H9 (cell line): ENCODE data around the gene LTB4R. TPM values are rescaled to one million over a fixed set of nuclear protein-coding genes. Genes with fewer than 3 reads are reported as not detected.

Experiments
- DNase-seq: peaks from one replicate; pipeline ENCODE4 v3.0.0-alpha.2; 2017
- H2AFZ ChIP-seq: one replicate; pipeline ENCODE4 v1.6.1; 2013; ENCODE audit warnings: mild to moderate bottlenecking, low read length, control low read depth, moderate library complexity
- H2AK5ac ChIP-seq: 2 replicates; pipeline ENCODE4 v1.6.1; 2013; ENCODE audit warnings: low read length, control low read depth, mixed read lengths; ENCODE audit not compliant: insufficient read length
- H2BK120ac ChIP-seq: one replicate; pipeline ENCODE4 v1.6.1; 2013; ENCODE audit warnings: low read depth, mild to moderate bottlenecking, low read length, control low read depth, inconsistent platforms; ENCODE audit not compliant: poor library complexity, severe bottlenecking
- H2BK12ac ChIP-seq: 2 replicates; pipeline ENCODE4 v1.6.1; 2013; ENCODE audit warnings: low read length, control low read depth, mixed read lengths, low read depth; ENCODE audit not compliant: insufficient read length
- H2BK15ac ChIP-seq: 2 replicates; pipeline ENCODE4 v1.6.1; 2013; ENCODE audit warnings: low read depth, low read length, control low read depth
- H2BK20ac ChIP-seq: one replicate; pipeline ENCODE4 v1.6.1; 2013; ENCODE audit warnings: low read depth, mild to moderate bottlenecking, low read length, control low read depth, inconsistent platforms; ENCODE audit not compliant: poor library complexity, severe bottlenecking
- H2BK5ac ChIP-seq: 2 replicates; pipeline ENCODE4 v1.6.1; 2013; ENCODE audit warnings: low read length, control low read depth, mixed read lengths; ENCODE audit not compliant: insufficient read length
- H3K14ac ChIP-seq: 2 replicates; pipeline ENCODE4 v1.6.1; 2013; ENCODE audit warnings: low read length, control low read depth; ENCODE audit not compliant: insufficient read depth
- H3K18ac ChIP-seq: 2 replicates; pipeline ENCODE4 v1.6.1; 2013; ENCODE audit warnings: low read depth, mild to moderate bottlenecking, mixed read lengths, low read length, control low read depth; ENCODE audit not compliant: insufficient read length
- H3K23ac ChIP-seq: 2 replicates; pipeline ENCODE4 v1.6.1; 2013; ENCODE audit warnings: low read length, control low read depth, mixed read lengths, low read depth; ENCODE audit not compliant: insufficient read length
- H3K23me2 ChIP-seq: 2 replicates; pipeline ENCODE4 v1.6.1; 2013; ENCODE audit warnings: low read depth, mild to moderate bottlenecking, mixed read lengths, low read length, control low read depth; ENCODE audit not compliant: insufficient read length, poor library complexity, severe bottlenecking
- H3K27ac ChIP-seq: 2 replicates; pipeline ENCODE4 v1.5.1; 2013; ENCODE audit warnings: low read length, control low read depth, mixed read lengths, low read depth; ENCODE audit not compliant: insufficient read length
- H3K27me3 ChIP-seq: 2 replicates; pipeline ENCODE4 v1.6.1; 2013; ENCODE audit warnings: low read length, control low read depth, inconsistent platforms; ENCODE audit not compliant: insufficient read depth
- H3K4ac ChIP-seq: 2 replicates; pipeline ENCODE4 v1.6.1; 2013; ENCODE audit warnings: low read depth, mild to moderate bottlenecking, control low read depth, inconsistent platforms, low read length, moderate library complexity
- H3K4me1 ChIP-seq: 2 replicates; pipeline ENCODE4 v1.6.1; 2013; ENCODE audit warnings: low read length, control low read depth, inconsistent platforms; ENCODE audit not compliant: insufficient read depth
- H3K4me2 ChIP-seq: 2 replicates; pipeline ENCODE4 v1.6.1; 2013; ENCODE audit warnings: low read length, control low read depth, mixed read lengths; ENCODE audit not compliant: insufficient read length, insufficient read depth
- H3K56ac ChIP-seq: 2 replicates; pipeline ENCODE4 v1.6.1; 2013; ENCODE audit warnings: low read depth, mild to moderate bottlenecking, mixed read lengths, low read length, control low read depth; ENCODE audit not compliant: insufficient read length
- H3K79me1 ChIP-seq: 2 replicates; pipeline ENCODE4 v1.6.1; 2013; ENCODE audit warnings: low read depth, mild to moderate bottlenecking, moderate library complexity, low read length, control low read depth, inconsistent platforms; ENCODE audit not compliant: insufficient read depth, poor library complexity, severe bottlenecking
- H3K79me2 ChIP-seq: 2 replicates; pipeline ENCODE4 v1.6.1; 2013; ENCODE audit warnings: low read length, control low read depth, inconsistent platforms; ENCODE audit not compliant: insufficient read depth
- H3K9ac ChIP-seq: 2 replicates; pipeline ENCODE4 v1.6.1; 2013; ENCODE audit warnings: low read length, control low read depth, mixed read lengths; ENCODE audit not compliant: insufficient read length; ENCODE audit errors: extremely low read depth
- H3K9me3 ChIP-seq: one replicate; pipeline ENCODE4 v1.6.1; 2013; ENCODE audit warnings: low read depth, low read length, inconsistent platforms; ENCODE audit not compliant: control insufficient read depth
- H3T11ph ChIP-seq: one replicate; pipeline ENCODE4 v1.6.1; 2013; ENCODE audit warnings: mild to moderate bottlenecking, low read length, control low read depth, inconsistent platforms
- H4K20me1 ChIP-seq: one replicate; pipeline ENCODE4 v1.6.1; 2013; ENCODE audit not compliant: control insufficient read depth, insufficient read length, insufficient read depth
- H4K5ac ChIP-seq: 2 replicates; pipeline ENCODE4 v1.6.1; 2013; ENCODE audit warnings: low read depth, mild to moderate bottlenecking, mixed read lengths, low read length, control low read depth; ENCODE audit not compliant: insufficient read length
- H4K8ac ChIP-seq: replicated peaks from 2 replicates; pipeline ENCODE4 v1.6.1; 2013; ENCODE audit warnings: low read length, control low read depth, mixed read lengths, low read depth; ENCODE audit not compliant: insufficient read length
- H4K91ac ChIP-seq: 2 replicates; pipeline ENCODE4 v1.6.1; 2013; ENCODE audit warnings: low read depth, mild to moderate bottlenecking, moderate library complexity, mixed read lengths, low read length, control low read depth; ENCODE audit not compliant: insufficient read length
- H3K27ac Mint-ChIP-seq, 3 experiments: 2 replicates in 2 of 3; 3 replicates in 1 of 3; pipeline ENCODE4 v1.8.0; 2020 to 2021; ENCODE audit warnings: mixed read lengths in 3 of 3, mild to moderate bottlenecking in 1 of 3, moderate library complexity in 1 of 3
- H3K27me3 Mint-ChIP-seq: 2 replicates; pipeline ENCODE4 v1.8.0; 2021; ENCODE audit warnings: low read depth, mild to moderate bottlenecking, moderate library complexity, mixed read lengths
- H3K36me3 Mint-ChIP-seq, 3 experiments: 2 replicates in 2 of 3; 3 replicates in 1 of 3; pipeline ENCODE4 v1.8.0; 2020 to 2021; ENCODE audit warnings: low read depth in 3 of 3, mixed read lengths in 3 of 3; ENCODE audit not compliant: insufficient read depth in 1 of 3
- H3K4me1 Mint-ChIP-seq, 2 experiments: 2 replicates each; pipeline ENCODE4 v1.8.0; 2020; ENCODE audit warnings: mixed read lengths in 2 of 2
- H3K4me3 Mint-ChIP-seq, 2 experiments: 2 replicates in 1 of 2; 3 replicates in 1 of 2; pipeline ENCODE4 v1.8.0; 2020 to 2021; ENCODE audit warnings: mild to moderate bottlenecking in 2 of 2, mixed read lengths in 2 of 2, moderate library complexity in 1 of 2
- H3K9me3 Mint-ChIP-seq, 2 experiments: 2 replicates in 1 of 2; 3 replicates in 1 of 2; pipeline ENCODE4 v1.8.0; 2020; ENCODE audit warnings: mild to moderate bottlenecking in 2 of 2, mixed read lengths in 2 of 2, moderate library complexity in 1 of 2
- WGBS: extraction: QIAGEN DNeasy Blood & Tissue Kit; methylation state at CpG from one replicate; pipeline ENCODE4 v1.1.7; 2013; ENCODE audit warnings: missing lambda C conversion rate, low lambda C conversion rate, mixed read lengths; ENCODE audit not compliant: insufficient read length; ENCODE audit errors: extremely low coverage; 5-methylcytosine and 5-hydroxymethylcytosine counted together
- total RNA-seq: library from RNA; stranded (reverse); gene quantifications from 2 replicates; pipeline ENCODE4 v1.2.1, GENCODE V29; 2021
- TF ChIP-seq, protein P1 (sequence below): fragments of 200-600 bp; sonication (generic); conservative IDR thresholded peaks from 3 replicates; pipeline ENCODE4 v1.8.0; 2021; ENCODE audit warnings: antibody characterized with exemption, mild to moderate bottlenecking

Gene LTB4R
- total RNA-seq, 1 experiment from 2014 or later, result 8.9 TPM

DNA sequence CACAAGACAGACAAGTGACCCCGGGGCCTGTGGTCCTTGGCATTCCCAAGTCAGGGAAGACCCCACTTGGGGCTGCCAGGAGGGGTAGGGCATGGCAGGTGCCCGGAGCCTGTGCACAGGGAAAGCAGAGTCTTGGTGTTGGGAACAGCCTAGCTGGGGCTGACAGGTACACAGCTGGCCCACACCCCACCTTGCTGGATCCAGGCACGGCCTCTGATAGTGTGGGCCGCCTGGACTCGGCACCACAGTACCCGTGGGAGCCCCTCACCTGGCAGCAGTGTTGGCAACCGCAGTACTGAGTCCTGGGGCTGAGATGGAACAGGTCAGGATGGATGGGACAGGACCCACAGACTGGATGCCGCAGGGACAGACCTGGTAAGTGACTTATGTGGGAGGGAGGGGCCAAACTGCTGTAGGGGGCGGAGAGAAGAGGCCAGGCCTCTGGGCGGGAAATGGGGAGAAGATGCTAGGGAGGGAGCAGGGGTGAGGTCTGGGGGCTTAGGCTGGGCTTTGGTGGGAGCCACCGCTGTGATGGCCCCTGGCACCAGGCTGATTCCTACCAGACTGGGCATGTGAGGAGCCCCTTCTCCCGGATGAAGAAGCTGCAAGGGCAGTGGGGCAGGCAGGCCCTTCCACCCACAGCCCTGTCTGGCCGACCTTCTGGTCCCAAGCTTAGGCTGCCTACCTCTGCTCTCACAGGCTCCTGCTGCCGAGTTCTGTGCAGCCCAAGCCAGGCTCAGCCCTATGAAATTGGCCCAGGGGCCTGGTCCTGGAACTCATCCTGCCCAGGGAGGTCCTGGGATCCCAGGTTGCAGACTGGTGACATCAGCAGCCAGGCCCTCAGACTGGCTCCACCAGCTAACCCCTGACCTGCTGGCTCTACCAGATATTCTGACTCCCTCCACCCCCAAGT lies 48.2 kb upstream of the LTB4R start, which contains the start of gene TGM1:
TGM1 (minus strand) TSS at position 357 of the 913 bp plus-strand sequence. CDS start 825 bp downstream, outside the sequence.
- Histone ChIP-seq H3K56ac (no peak within 1 kb of the TSS), H3K4ac (no peak within 1 kb of the TSS), H3K4me2 (no peak within 1 kb of the TSS), H2BK20ac (no peak within 1 kb of the TSS), H4K91ac (no peak within 1 kb of the TSS), H3K79me2 (no peaks in the 10 kb centered on the region), H3K9me3 (no peaks in the 10 kb centered on the region), H2AK5ac (no peak within 1 kb of the TSS), H2BK12ac (no peak within 1 kb of the TSS), H2BK120ac (no peak within 1 kb of the TSS), H3K23me2 (no peaks in the 10 kb centered on the region), H3K9ac (no peak within 1 kb of the TSS), H3K23ac (no peak within 1 kb of the TSS), H2AFZ (no peak within 1 kb of the TSS), H3K4me1 (no peaks in the 10 kb centered on the region), H3K18ac (no peak within 1 kb of the TSS), H2BK15ac (no peak within 1 kb of the TSS), H3K27ac (no peak within 1 kb of the TSS), H3K27me3 (no peaks in the 10 kb centered on the region), H4K5ac (no peak within 1 kb of the TSS), H3K79me1 (no peaks in the 10 kb centered on the region), H3K14ac (no peak within 1 kb of the TSS; the same call in 1 of the 2 replicates), H4K8ac (no peak within 1 kb of the TSS), H4K20me1 (no peaks in the 10 kb centered on the region), H3T11ph (no peak within 1 kb of the TSS), H2BK5ac (no peak within 1 kb of the TSS)
- Mint-ChIP-seq H3K27me3 (no peaks in the 10 kb centered on the region; the same call in 1 of the 2 replicates), H3K4me1 (no peaks in the 10 kb centered on the region; a peak in 2 of 4 replicates), H3K27ac (peak within 1 kb of the TSS in 1 of 3 experiments; percentile 36; a peak in 3 of 7 replicates), H3K4me3 (no peak within 1 kb of the TSS), H3K9me3 (no peaks in the 10 kb centered on the region), H3K36me3 (peaks cover 3 to 17% (median 14%) of the 10 kb centered on the region in 3 experiments; a peak in 5 of 7 replicates)
- DNase-seq, result no peak
- TF ChIP-seq, protein P1, sequence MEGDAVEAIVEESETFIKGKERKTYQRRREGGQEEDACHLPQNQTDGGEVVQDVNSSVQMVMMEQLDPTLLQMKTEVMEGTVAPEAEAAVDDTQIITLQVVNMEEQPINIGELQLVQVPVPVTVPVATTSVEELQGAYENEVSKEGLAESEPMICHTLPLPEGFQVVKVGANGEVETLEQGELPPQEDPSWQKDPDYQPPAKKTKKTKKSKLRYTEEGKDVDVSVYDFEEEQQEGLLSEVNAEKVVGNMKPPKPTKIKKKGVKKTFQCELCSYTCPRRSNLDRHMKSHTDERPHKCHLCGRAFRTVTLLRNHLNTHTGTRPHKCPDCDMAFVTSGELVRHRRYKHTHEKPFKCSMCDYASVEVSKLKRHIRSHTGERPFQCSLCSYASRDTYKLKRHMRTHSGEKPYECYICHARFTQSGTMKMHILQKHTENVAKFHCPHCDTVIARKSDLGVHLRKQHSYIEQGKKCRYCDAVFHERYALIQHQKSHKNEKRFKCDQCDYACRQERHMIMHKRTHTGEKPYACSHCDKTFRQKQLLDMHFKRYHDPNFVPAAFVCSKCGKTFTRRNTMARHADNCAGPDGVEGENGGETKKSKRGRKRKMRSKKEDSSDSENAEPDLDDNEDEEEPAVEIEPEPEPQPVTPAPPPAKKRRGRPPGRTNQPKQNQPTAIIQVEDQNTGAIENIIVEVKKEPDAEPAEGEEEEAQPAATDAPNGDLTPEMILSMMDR, result no peak
- WGBS, result no CpG with 5 or more reads among the region's 14 CpGs
